Stimulated activated CD4-positive, alpha-beta T cell treated with anti-CD3 and anti-CD28 coated beads, Interleukin-1b, Interleukin-23, amount 100 ng/mL, for 24 hours (primary cell): Measurements from ENCODE around the gene AUH.

Experiments
- DNase-seq, 4 experiments: peaks; one replicate each; pipeline ENCODE4 v3.0.0-alpha.2; 2020; ENCODE audit warnings: low read depth in 4 of 4, low spot score in 1 of 4

The AUH gene

GRCh38 chr9:91248707-91249106 is 113.0 kb downstream of the AUH start:
- no peak for DNase-seq

- DNase-seq = no peak
These were observed 114.4 kb downstream of the AUH start for GRCh38 chr9:91247278-91247677.

- no peak for DNase-seq
These were observed 114.9 kb downstream of the AUH start for GRCh38 chr9:91246846-91247245.

DNA sequence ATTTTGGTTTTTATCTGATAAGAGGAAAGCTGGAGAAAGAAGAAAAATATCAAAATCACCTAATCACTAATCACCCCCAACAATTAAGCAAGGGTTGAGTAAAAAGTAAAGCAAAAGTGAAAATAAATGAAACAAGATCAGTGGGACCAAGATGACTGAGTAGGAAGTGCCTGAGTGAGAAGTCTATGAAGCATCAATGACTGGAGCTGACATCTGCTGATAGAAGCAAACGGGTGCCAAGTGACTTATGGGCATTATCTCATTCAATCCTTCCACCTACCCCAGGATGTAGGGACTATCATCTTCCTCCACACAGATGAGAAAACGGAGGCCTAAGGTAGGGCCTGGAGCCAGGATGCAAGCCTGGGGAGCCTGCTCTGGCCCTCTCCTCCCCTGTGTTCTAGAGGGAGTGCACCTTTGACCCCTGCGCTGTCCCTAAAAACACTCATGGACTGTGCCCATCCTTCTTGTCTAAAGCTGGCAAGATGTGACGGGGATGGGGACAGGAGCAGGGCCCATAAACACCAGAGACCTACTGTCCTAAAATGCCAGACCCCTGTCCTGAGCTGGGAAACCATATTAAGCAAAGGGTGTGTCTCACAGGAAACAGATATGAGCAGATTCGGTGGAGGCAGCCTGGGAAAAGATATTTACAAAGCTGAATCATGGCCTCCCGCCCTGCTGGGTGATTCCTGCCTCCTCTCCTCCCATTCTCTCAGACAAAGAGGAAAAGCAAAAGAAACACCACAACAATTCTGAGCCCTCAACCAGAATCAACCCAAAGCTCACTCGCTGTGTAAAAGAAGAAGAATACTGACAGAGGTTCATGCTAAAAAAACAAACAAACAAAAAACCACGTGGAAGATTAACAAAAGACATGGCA is 116.0 kb downstream of the AUH start:
- no peak for DNase-seq

- DNase-seq = no peak
These were observed 118.7 kb downstream of the AUH start for GRCh38 chr9:91243029-91243428.

- DNase-seq = no peak
These were observed 119.8 kb downstream of the AUH start for GRCh38 chr9:91241909-91242308.

- no peak for DNase-seq
These were observed 121.0 kb downstream of the AUH start for GRCh38 chr9:91240596-91241165.

DNA sequence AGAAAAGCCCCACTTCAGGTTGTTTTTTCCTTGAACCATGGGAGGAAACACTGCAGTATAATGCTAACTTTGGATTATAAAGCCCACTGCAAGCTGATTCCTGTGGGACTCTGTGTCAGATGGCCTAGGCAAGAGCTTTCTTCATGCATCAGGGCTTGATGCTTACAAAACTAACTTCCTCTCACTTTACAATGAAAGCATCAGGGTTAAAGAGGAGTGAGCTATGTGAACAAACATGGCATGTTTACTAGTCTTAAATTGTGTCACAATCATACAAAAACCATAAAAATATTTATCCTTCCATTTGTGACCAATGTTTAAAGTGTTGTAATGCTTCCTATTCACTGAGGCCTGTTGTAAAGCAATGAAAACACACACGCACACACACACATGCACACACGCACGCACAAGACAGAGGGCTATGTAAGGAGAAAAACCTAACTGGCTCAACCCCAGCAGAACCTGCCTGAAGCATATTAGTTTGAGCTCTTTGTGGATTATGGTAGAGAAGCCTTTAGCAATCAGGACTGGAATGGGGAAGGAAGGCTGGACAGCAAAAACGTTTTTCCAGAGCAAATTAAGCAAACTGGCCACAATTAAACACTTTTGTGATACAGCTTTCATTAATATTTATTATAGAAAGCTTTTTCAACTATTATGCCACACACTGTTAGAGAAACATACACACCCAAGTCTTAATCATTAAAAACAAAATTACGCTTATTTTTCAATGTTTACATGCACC is 122.2 kb downstream of the AUH start:
- DNase-seq = no peak

DNA sequence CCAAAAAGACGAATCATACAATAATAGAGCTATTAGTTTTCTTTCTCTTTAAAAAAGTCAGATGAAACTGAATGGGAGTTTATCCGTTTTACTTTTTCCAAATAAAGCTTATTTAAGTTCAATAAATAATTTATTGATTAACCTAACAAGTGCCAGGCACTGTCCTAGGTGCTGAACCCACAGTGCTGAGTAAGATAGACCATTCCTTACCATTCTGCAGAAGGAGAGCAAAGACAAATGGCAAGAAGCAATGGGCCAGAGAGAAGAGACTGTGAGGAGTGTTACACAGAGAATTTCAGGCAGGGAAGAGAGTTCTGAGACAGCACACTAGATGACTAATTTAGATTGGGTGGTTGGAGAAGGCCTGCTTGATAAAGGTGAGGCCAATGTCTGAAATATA is 127.2 kb downstream of the AUH start:
- DNase-seq = no peak

GRCh38 chr9:91231619-91232018 is 130.1 kb downstream of the AUH start:
- DNase-seq = no peak

DNA sequence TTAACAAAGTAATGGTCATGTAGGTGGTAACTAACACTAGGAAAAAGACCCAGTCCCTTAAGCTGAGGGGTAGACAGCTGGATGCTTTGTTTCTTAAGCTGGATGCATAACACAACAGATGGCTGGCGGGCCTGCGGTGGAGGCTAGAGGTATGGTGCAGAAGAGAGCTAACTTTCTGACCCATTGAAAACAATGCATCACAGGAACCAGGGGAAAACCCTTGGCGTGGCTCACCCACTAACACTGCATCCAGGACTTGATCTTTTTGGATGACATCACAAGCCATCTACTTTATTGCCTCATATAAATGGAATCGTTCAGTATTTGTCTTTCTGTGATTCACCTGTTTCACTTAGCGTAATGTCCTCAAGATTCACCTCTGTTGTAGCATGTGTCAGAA is 138.7 kb downstream of the AUH start:
- DNase-seq = no peak

DNA sequence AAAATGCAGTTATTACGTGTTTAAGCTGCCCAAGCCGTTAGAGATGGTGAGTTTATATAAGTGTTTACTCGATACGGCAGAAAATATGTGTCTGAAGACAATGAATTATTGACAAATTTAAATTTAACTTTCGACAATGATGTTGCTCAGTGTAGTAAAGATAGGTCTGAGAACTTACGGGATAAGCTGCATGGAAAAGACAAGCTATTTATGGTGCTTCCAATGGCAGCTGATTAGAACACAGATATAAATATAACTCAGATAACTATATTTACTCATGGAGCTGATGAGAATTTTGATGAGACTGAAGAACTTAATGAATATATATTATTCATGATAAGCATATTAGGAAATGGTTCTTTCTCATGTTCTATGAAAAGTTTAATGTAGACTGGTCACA is 139.3 kb downstream of the AUH start:
- no peak for DNase-seq

DNA sequence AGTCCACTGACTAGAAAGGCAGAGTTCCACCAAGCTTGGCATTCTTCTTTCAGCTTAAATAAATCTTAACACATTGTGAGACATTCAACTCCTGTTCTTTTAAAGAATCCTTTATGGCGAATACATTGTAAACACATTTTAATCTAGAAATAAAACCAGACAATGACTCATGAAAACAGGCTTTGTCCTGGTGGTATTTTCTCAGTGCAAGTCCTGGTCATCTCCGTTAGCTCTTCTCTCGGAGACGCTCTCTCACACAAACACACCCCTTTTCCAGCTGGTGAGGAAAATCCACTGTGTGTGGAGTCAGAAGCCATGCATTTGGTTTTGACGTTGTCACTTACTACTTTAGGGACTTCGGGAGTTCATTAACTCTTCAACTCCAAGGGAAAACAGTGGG is 140.4 kb downstream of the AUH start:
- no peak for DNase-seq

DNA sequence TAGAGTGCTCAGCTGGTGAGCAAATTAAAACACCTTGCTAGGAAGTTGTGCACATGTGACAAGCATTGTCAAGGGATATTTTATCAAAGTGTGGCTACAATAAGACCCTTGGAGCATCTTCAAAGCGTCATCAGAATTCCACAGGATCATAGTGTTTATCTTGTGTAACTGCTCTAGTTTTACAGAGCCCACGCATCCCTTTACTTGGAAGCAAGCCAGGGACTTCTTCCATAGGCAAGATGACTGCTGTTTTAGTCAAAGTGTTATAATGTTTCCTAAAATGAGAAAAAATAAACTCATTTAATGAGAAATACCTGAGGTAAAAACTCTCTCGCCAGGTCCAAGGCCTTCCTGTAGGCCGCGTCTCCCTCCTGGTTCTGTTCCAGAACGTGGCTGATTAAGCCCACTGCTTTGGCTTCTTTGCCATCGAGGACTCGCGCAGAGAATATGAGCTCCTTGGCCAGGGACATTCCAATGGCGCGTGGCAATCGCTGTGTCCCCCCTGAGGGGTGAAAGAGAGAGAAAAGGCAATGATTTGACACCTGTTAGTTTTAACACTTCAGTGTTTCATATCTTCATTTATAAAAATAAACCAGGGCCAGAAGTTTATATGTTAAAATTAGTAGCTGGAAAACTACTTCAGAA is 141.1 kb downstream of the AUH start:
- DNase-seq = no peak

- no peak for DNase-seq
These were observed 141.7 kb downstream of the AUH start for GRCh38 chr9:91220021-91220420.

DNA sequence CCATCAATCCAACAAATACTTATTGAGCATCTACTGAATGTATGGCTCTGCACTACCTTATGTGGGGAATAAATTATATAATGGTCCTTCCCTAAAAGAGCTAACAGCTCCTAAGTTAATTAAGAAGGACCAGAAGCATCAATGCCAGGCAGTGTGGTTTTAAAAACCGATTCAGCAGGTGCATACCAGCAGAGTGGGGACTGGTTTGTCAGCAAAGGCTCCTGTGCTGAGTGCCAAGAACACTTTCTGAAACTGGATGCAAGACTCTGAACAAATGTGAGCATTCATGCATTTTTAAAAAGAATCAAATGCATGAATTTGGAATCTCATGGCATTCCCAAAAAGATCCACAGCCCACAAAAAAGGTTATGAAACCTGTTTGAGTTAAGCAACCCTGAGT is 142.2 kb downstream of the AUH start:
- DNase-seq = no peak

GRCh38 chr9:91217388-91217787 is 144.3 kb downstream of the AUH start:
- DNase-seq = no peak

DNA sequence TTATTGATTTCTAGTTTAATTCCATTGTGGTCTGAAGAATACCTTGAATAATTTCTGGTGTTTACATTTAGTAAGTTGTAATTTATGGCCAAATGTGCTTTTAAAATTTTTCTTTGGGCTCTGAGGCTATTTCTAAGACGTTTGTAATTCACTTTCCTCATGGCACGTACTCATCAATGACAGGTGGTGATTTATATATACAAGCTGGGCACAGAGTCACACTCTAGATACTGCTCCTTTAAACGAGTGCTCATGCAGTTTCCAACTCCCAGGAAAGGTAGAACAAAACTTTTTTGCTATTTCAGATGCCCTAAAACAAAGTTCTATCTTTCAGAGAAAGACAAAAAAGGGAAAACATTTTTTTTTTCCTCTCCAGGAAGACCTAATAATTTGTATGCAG is 146.9 kb downstream of the AUH start:
- no peak for DNase-seq

GRCh38 chr9:91214086-91214485 is 147.6 kb downstream of the AUH start:
- DNase-seq = no peak

DNA sequence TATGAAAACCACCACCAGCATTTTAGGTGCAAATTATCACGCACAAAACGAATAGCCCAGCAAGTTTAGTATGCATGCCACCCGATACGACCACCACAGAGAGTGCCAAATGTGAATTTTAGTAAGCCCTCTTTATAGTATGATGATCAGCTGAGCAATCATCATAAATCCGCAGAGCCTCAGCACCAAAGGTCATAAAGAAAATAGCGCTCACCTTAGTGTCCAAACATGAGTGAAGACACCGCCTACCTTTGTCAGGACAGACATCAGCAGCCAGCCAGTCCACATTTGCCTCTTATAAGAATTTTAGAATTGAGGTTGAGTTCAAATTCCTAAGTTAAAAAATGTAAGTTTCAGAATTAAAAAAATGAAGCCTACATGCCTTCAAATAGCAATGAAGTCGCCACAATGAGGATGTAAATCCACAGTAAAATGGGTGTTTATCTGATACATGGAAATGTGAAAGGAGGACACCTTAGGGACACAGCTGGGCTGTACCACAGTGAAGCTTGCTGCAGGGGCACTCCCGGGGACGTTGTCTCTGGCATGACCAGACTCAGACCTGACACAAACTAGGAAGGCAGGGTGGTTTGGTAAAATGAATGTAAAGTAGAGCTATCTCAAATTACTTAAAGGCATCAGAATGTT is 149.0 kb downstream of the AUH start:
- DNase-seq = no peak

GRCh38 chr9:91211919-91212318 is 149.8 kb downstream of the AUH start:
- DNase-seq = no peak
